Endothelial cell of umbilical vein (primary cell): ENCODE data around the gene UFD1. TPM values are rescaled to one million over a fixed set of nuclear protein-coding genes. Genes with fewer than 3 reads are reported as not detected.

Experiments used
- BruUV-seq: library from RNA; stranded (reverse); fragments of 400-500 nt; replicated peaks from 2 replicates; lab custom pipeline; 2021; lab: Mats Ljungman, UMichigan
- CTCF ChIA-PET: fragments of 300-600, 350-600 bp; sonication (Branson Sonifier 250); formaldehyde crosslinking; loops from one replicate; lab custom pipeline; 2021; ENCODE audit warnings: antibody characterized with exemption, inconsistent platforms; lab: Charles Lee
- POLR2A ChIA-PET: fragments of 300-600, 350-600 bp; sonication (Branson Sonifier 250); formaldehyde crosslinking; loops from one replicate; lab custom pipeline; 2021; ENCODE audit warnings: antibody characterized with exemption, inconsistent platforms; lab: Charles Lee
- DNase-seq: peaks from one replicate; pipeline ENCODE4 v3.0.0-alpha.2; 2011; ENCODE audit warnings: low read depth, low spot score
- FAIRE-seq: peaks from 2 replicates; lab custom pipeline; 2011; peaks lifted over from hg19 to GRCh38; lab: Jason Lieb, UNC
- H2AFZ ChIP-seq: 2 replicates; pipeline ENCODE4 v1.6.0; 2012; ENCODE audit warnings: low read depth, low read length, control low read depth, inconsistent platforms
- H3K27ac ChIP-seq: 2 replicates; pipeline ENCODE4 v1.5.1; 2011; ENCODE audit warnings: low read depth, mild to moderate bottlenecking, control low read depth, low read length, moderate library complexity; ENCODE audit not compliant: insufficient read depth
- H3K27me3 ChIP-seq, 2 experiments: 2 replicates each; pipeline versions ENCODE4 v1.6.0 to v1.6.1; 2011; ENCODE audit warnings: low read length in 2 of 2, mixed read lengths in 1 of 2; ENCODE audit not compliant: control insufficient read depth in 2 of 2, insufficient read depth in 2 of 2
- H3K36me3 ChIP-seq, 2 experiments: 2 replicates in 1 of 2; 3 replicates in 1 of 2; pipeline ENCODE4 v1.5.1; 2011; ENCODE audit warnings: low read length in 2 of 2, mild to moderate bottlenecking in 1 of 2, moderate library complexity in 1 of 2; ENCODE audit not compliant: control insufficient read depth in 2 of 2, insufficient read depth in 2 of 2; ENCODE audit errors: extremely low read depth in 1 of 2
- H3K4me1 ChIP-seq: 3 replicates; pipeline ENCODE4 v1.5.1; 2011; ENCODE audit warnings: mild to moderate bottlenecking, low read length; ENCODE audit not compliant: control insufficient read depth, insufficient read depth; ENCODE audit errors: extremely low read depth
- H3K4me2 ChIP-seq: 2 replicates; pipeline ENCODE4 v1.6.1; 2011; ENCODE audit warnings: low read length, control low read depth, mixed read lengths; ENCODE audit not compliant: insufficient read depth
- H3K4me3 ChIP-seq, 3 experiments: fragments of 200-600 bp in 1 of 3; sonication (generic), shearing (Covaris generic) in 1 of 3; replicated peaks in 1 of 3; 2 replicates each; pipeline ENCODE4 v1.5.1; 2011 to 2016; ENCODE audit warnings: control low read depth in 3 of 3, low read length in 3 of 3, mild to moderate bottlenecking in 2 of 3, inconsistent platforms in 1 of 3, low read depth in 1 of 3, moderate library complexity in 1 of 3; ENCODE audit not compliant: insufficient read depth in 1 of 3
- H3K79me2 ChIP-seq: 2 replicates; pipeline ENCODE4 v1.6.0; 2012; ENCODE audit warnings: low read length, inconsistent platforms; ENCODE audit not compliant: control insufficient read depth, insufficient read depth
- H3K9ac ChIP-seq: replicated peaks from 2 replicates; pipeline ENCODE3; 2011; ENCODE audit warnings: low read length, control low read depth; ENCODE audit not compliant: insufficient read depth; ENCODE audit errors: extremely low read depth
- H3K9me1 ChIP-seq: replicated peaks from 3 replicates; pipeline ENCODE4 v1.6.0; 2011; ENCODE audit warnings: mild to moderate bottlenecking, low read length; ENCODE audit not compliant: control insufficient read depth, insufficient read depth; ENCODE audit errors: extremely low read depth
- H3K9me3 ChIP-seq: replicated peaks from 2 replicates; pipeline ENCODE4 v1.5.1; 2012; ENCODE audit warnings: low read length, inconsistent platforms; ENCODE audit not compliant: control insufficient read depth, insufficient read depth
- H4K20me1 ChIP-seq: replicated peaks from 2 replicates; pipeline ENCODE3; 2011; ENCODE audit warnings: mild to moderate bottlenecking, low read length; ENCODE audit not compliant: control insufficient read depth, insufficient read depth; ENCODE audit errors: extremely low read depth
- CTCF ChIP-seq, 2 donors: IDR thresholded peaks; 1 replicate in 1 of 2; 2 replicates in 1 of 2; pipeline ENCODE4 v1.5.1; 2011; ENCODE audit warnings: low read length in 2 of 2, mild to moderate bottlenecking in 2 of 2, moderate library complexity in 2 of 2, control low read depth in 1 of 2, inconsistent platforms in 1 of 2, low read depth in 1 of 2; ENCODE audit not compliant: insufficient read depth in 1 of 2; ENCODE audit errors: extremely low read depth in 1 of 2
- EZH2 ChIP-seq: IDR thresholded peaks from 2 replicates; pipeline ENCODE4 v1.6.1; 2012; ENCODE audit warnings: borderline replicate concordance, low read depth, mild to moderate bottlenecking, moderate library complexity, low read length, inconsistent platforms; ENCODE audit not compliant: severe bottlenecking
- FOS ChIP-seq: IDR thresholded peaks from 2 replicates; pipeline ENCODE4 v1.6.1; 2011; ENCODE audit warnings: mild to moderate bottlenecking, low read length, moderate library complexity, borderline replicate concordance; ENCODE audit not compliant: insufficient read depth
- GATA2 ChIP-seq: IDR thresholded peaks from 2 replicates; pipeline ENCODE4 v1.7.0; 2011; ENCODE audit warnings: low read depth, mild to moderate bottlenecking, moderate library complexity, mixed read lengths, low read length; ENCODE audit not compliant: insufficient read length, insufficient read depth
- JUN ChIP-seq: IDR thresholded peaks from 2 replicates; pipeline ENCODE4 v1.6.1; 2011; ENCODE audit warnings: borderline replicate concordance, low read depth; ENCODE audit not compliant: insufficient read length, insufficient read depth
- MAX ChIP-seq: IDR thresholded peaks from 2 replicates; pipeline ENCODE4 v1.6.1; 2011; ENCODE audit not compliant: insufficient read depth, insufficient read length
- MYC ChIP-seq: IDR thresholded peaks from one replicate; pipeline ENCODE4 v1.6.1; 2011; ENCODE audit warnings: mild to moderate bottlenecking, low read depth, low read length
- POLR2A ChIP-seq: IDR thresholded peaks from 2 replicates; pipeline ENCODE4 v1.6.1; 2012; ENCODE audit warnings: low read depth, mild to moderate bottlenecking, control low read depth, low read length
- POLR2AphosphoS5 ChIP-seq: IDR thresholded peaks from 2 replicates; pipeline ENCODE4 v1.6.1; 2012; ENCODE audit warnings: low read depth, mild to moderate bottlenecking, control low read depth, low read length, moderate library complexity; ENCODE audit not compliant: insufficient read depth
- dilution Hi-C: fragments of 300-500 bp; cut with MboI; formaldehyde crosslinking; loops from one replicate; pipeline ENCODE4 v1.15.0; 2019; ENCODE audit warnings: low sequenced_read_pairs; ENCODE audit not compliant: extremely low pct_ligation_motif_present
- intact Hi-C: fragments of 100-400 bp; cut with micrococcal nuclease; formaldehyde crosslinking; loops from one replicate; pipeline ENCODE4 v1.10.0; 2022
- polyA plus RNA-seq, 4 experiments: library from polyadenylated mRNA; depleted of rRNA in 3 of 4; stranded (reverse) in 3 of 4; unstranded in 1 of 4; fragments of >200 nt; gene quantifications; 2 replicates each; pipeline versions ENCODE4 v1.2.1 to v1.2.3, GENCODE V29; 2011 to 2012; ENCODE audit warnings: missing spikeins in 1 of 4
- total RNA-seq: library from RNA; stranded (reverse); gene quantifications from 2 replicates; pipeline ENCODE4 v1.2.3, GENCODE V29; 2021

Gene UFD1
- total and polyA plus RNA-seq, 2 donors (not counting 3 experiments of a cell fraction or from before 2014, with no cell fraction given), result 127 to 228 TPM

GRCh38 chr22:19463008-19463407 lies 16.0 kb downstream of the UFD1 start:
- H3K9ac ChIP-seq, result no peak overlapping the region
- H2AFZ ChIP-seq, result no peak overlapping the region
- H3K79me2 ChIP-seq, result no peaks in the 10 kb centered on the region
- peaks cover 27 to 41% of the 10 kb centered on the region in 2 experiments for H3K36me3 ChIP-seq
- DNase-seq (no peak), FAIRE-seq (no peak)
- no peak overlapping the region for H3K27ac ChIP-seq
- TF ChIP-seq EZH2 (no peak), POLR2AphosphoS5 (no peak), GATA2 (no peak)
- no peaks in the 10 kb centered on the region for H3K9me1 ChIP-seq
- ChIA-PET CTCF (interaction anchor here (1.3 to 2.5 kb wide), 5 partner anchors 11 to 284 kb away, joined by 3 to 13 read pairs (median 5); no protein-coding TSS in a partner anchor), POLR2A (no interaction called here)
- peaks cover 2% of the 10 kb centered on the region for H4K20me1 ChIP-seq
- H3K4me2 ChIP-seq, result no peak overlapping the region
- no peaks in the 10 kb centered on the region for H3K9me3 ChIP-seq
- no TSS peak for BruUV-seq
- dilution Hi-C loops (no loop called here), intact Hi-C loops (no loop called here)
- no peaks in the 10 kb centered on the region for H3K27me3 ChIP-seq
- H3K4me3 ChIP-seq, result no peak overlapping the region
- no peaks in the 10 kb centered on the region for H3K4me1 ChIP-seq

GRCh38 chr22:19461506-19461905 lies 17.5 kb downstream of the UFD1 start:
- dilution Hi-C loops, result no loop called here

More at GRCh38 chr22:19461506-19461905, 17.5 kb downstream of the UFD1 start:
- TF ChIP-seq MAX (no peak), CTCF (IDR thresholded peaks at IDR 0.05; ENCODE audit: extremely low read depth in 1 of 2, insufficient read depth in 1 of 2, low read depth in 1 of 2, low read length in 2 of 2) (no peak), MYC (no peak), POLR2A (no peak), FOS (no peak), EZH2 (no peak), POLR2AphosphoS5 (no peak), JUN (no peak)
- Histone ChIP-seq H3K4me2 (no peak overlapping the region), H4K20me1 (no peaks in the 10 kb centered on the region), H3K36me3 (peaks cover 17 to 34% of the 10 kb centered on the region in 2 experiments), H2AFZ (no peak overlapping the region), H3K4me1 (no peaks in the 10 kb centered on the region), H3K9ac (no peak overlapping the region), H3K27me3 (no peaks in the 10 kb centered on the region), H3K4me3 (no peak overlapping the region), H3K27ac (no peak overlapping the region), H3K9me1 (no peaks in the 10 kb centered on the region), H3K9me3 (no peaks in the 10 kb centered on the region), H3K79me2 (no peaks in the 10 kb centered on the region)
- no TSS peak for BruUV-seq
- POLR2A ChIA-PET, result interaction anchor here (0.6 kb wide), 1 partner anchor 155 kb away, joined by 4 read pairs; no protein-coding TSS in a partner anchor
- DNase-seq (no peak), FAIRE-seq (no peak)
- intact Hi-C loops, result no loop called here
- CTCF ChIA-PET, result interaction anchor here (1.9 to 2.5 kb wide), 2 partner anchors 12 to 169 kb away, joined by 7 to 13 read pairs; no protein-coding TSS in a partner anchor
